Caco-2 (cell line): ENCODE data around the gene CENPU. TPM values are rescaled to one million over a fixed set of nuclear protein-coding genes. Genes with fewer than 3 reads are reported as not detected.

Experiments used
- BruUV-seq: library from RNA; stranded (reverse); fragments of 400-500 nt; replicated peaks from 2 replicates; lab custom pipeline; 2021; lab: Mats Ljungman, UMichigan
- CTCF ChIA-PET: fragments of 300-600 bp; sonication (Branson Sonifier 250); formaldehyde crosslinking; loops from one replicate; lab custom pipeline; 2022; ENCODE audit warnings: antibody characterized with exemption; lab: Charles Lee
- POLR2A ChIA-PET: fragments of 300-600 bp; sonication (Branson Sonifier 250); formaldehyde crosslinking; loops from one replicate; lab custom pipeline; 2022; ENCODE audit warnings: antibody characterized with exemption; lab: Charles Lee
- DNase-seq, 2 experiments: peaks; one replicate each; pipeline versions ENCODE4 v3.0.0 to v3.0.0-alpha.2; 2020 to 2022
- H3K27me3 ChIP-seq: replicated peaks from 2 replicates; pipeline ENCODE4 v1.6.0; 2011; ENCODE audit warnings: low read length; ENCODE audit not compliant: control insufficient read depth, insufficient read depth
- H3K36me3 ChIP-seq: 2 replicates; pipeline ENCODE4 v1.5.1; 2011; ENCODE audit warnings: low read length; ENCODE audit not compliant: control insufficient read depth, insufficient read depth
- H3K4me1 ChIP-seq: fragments of 250-450 bp; sonication (Bioruptor Pico); 2 replicates; pipeline ENCODE4 v1.5.1; 2020; ENCODE audit warnings: mild to moderate bottlenecking
- H3K4me3 ChIP-seq: 2 replicates; pipeline ENCODE4 v1.5.1; 2011; ENCODE audit warnings: low read depth, mild to moderate bottlenecking, control low read depth, low read length
- H3K9me3 ChIP-seq: fragments of 250-450 bp; sonication (Bioruptor Pico); 2 replicates; pipeline ENCODE4 v1.5.1; 2020; ENCODE audit warnings: mild to moderate bottlenecking, moderate library complexity
- H3K27ac Mint-ChIP-seq: one replicate; pipeline ENCODE4 v1.8.0; 2022; ENCODE audit warnings: mixed read lengths; ENCODE audit not compliant: unreplicated experiment
- H3K27me3 Mint-ChIP-seq: one replicate; pipeline ENCODE4 v1.8.0; 2022; ENCODE audit warnings: mixed read lengths; ENCODE audit not compliant: insufficient read depth, unreplicated experiment
- H3K36me3 Mint-ChIP-seq: one replicate; pipeline ENCODE4 v1.8.0; 2022; ENCODE audit warnings: mild to moderate bottlenecking, mixed read lengths; ENCODE audit not compliant: insufficient read depth, unreplicated experiment
- H3K4me1 Mint-ChIP-seq: one replicate; pipeline ENCODE4 v1.8.0; 2022; ENCODE audit warnings: low read depth, mixed read lengths; ENCODE audit not compliant: unreplicated experiment
- H3K4me3 Mint-ChIP-seq: one replicate; pipeline ENCODE4 v1.8.0; 2022; ENCODE audit warnings: mild to moderate bottlenecking, moderate library complexity, mixed read lengths; ENCODE audit not compliant: unreplicated experiment
- H3K9me3 Mint-ChIP-seq: one replicate; pipeline ENCODE4 v1.8.0; 2022; ENCODE audit warnings: mixed read lengths; ENCODE audit not compliant: unreplicated experiment
- intact Hi-C: fragments of 100-400 bp; cut with micrococcal nuclease; formaldehyde crosslinking; loops from one replicate; pipeline ENCODE4 v1.10.0; 2022; ENCODE audit not compliant: unreplicated experiment
- total RNA-seq: library from RNA; stranded (reverse); gene quantifications from 2 replicates; pipeline ENCODE4 v1.2.3, GENCODE V29; 2022
- TF ChIP-seq, protein P1 (sequence below), 2 experiments: fragments of 200-600 bp in 1 of 2; IDR thresholded peaks; 1 replicate in 1 of 2; 2 replicates in 1 of 2; pipeline versions ENCODE4 v1.5.1 to v1.8.0; 2011 to 2022; ENCODE audit warnings: antibody characterized with exemption in 1 of 2, control low read depth in 1 of 2, inconsistent platforms in 1 of 2, low read depth in 1 of 2, low read length in 1 of 2, mild to moderate bottlenecking in 1 of 2, moderate library complexity in 1 of 2; ENCODE audit not compliant: insufficient read depth in 1 of 2, severe bottlenecking in 1 of 2, unreplicated experiment in 1 of 2

CENPU gene
- total RNA-seq, 1 experiment from 2014 or later: 52.0 TPM

- no peaks in the 10 kb centered on the region for H3K4me1 ChIP-seq
- no TSS peak for BruUV-seq
- H3K27me3 ChIP-seq: no peaks in the 10 kb centered on the region
- Mint-ChIP-seq H3K36me3 (peaks cover 63% of the 10 kb centered on the region), H3K27me3 (no peaks in the 10 kb centered on the region), H3K9me3 (no peaks in the 10 kb centered on the region), H3K4me3 (no peak overlapping the region), H3K27ac (no peak overlapping the region), H3K4me1 (no peaks in the 10 kb centered on the region)
- ChIA-PET CTCF (no interaction called here), POLR2A (no interaction called here)
- H3K4me3 ChIP-seq: no peak overlapping the region
- TF ChIP-seq, protein P1, sequence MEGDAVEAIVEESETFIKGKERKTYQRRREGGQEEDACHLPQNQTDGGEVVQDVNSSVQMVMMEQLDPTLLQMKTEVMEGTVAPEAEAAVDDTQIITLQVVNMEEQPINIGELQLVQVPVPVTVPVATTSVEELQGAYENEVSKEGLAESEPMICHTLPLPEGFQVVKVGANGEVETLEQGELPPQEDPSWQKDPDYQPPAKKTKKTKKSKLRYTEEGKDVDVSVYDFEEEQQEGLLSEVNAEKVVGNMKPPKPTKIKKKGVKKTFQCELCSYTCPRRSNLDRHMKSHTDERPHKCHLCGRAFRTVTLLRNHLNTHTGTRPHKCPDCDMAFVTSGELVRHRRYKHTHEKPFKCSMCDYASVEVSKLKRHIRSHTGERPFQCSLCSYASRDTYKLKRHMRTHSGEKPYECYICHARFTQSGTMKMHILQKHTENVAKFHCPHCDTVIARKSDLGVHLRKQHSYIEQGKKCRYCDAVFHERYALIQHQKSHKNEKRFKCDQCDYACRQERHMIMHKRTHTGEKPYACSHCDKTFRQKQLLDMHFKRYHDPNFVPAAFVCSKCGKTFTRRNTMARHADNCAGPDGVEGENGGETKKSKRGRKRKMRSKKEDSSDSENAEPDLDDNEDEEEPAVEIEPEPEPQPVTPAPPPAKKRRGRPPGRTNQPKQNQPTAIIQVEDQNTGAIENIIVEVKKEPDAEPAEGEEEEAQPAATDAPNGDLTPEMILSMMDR (IDR thresholded peaks at IDR 0.05; ENCODE audit: insufficient read depth in 1 of 2, low read depth in 1 of 2, low read length in 1 of 2, severe bottlenecking in 1 of 2, unreplicated experiment in 1 of 2): no peak
- H3K36me3 ChIP-seq: no peaks in the 10 kb centered on the region; the same call in 1 of the 2 replicates
- intact Hi-C loops: no loop called here
- DNase-seq: no peak
- no peaks in the 10 kb centered on the region for H3K9me3 ChIP-seq
Observed at GRCh38 chr4:184705692-184706091, 28.2 kb downstream of the CENPU start.

DNA sequence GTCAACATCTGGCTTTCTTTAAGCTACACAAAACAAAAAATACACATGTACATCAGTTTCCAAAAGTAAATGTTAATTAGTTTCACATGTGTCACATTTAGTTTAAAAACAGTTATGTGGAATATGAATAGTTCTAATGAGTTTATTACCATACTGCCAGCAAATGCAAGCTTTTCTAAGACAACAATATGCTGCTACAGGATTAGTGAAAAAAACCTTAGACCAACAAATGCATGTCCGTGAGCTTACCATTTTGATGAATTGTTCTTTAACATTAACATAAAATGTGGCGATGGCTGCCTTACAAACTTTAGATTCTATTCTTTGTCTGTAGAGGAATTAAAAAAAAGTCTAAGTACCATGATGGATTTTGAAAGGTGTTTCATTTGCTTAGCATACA, 31.8 kb downstream of the CENPU start:
- H3K27me3 Mint-ChIP-seq: no peaks in the 10 kb centered on the region
- DNase-seq: no peak
- no peak overlapping the region for H3K27ac Mint-ChIP-seq
- no peaks in the 10 kb centered on the region for H3K9me3 Mint-ChIP-seq
- Histone ChIP-seq H3K36me3 (no peaks in the 10 kb centered on the region; the same call in 1 of the 2 replicates), H3K4me3 (no peak overlapping the region), H3K4me1 (no peaks in the 10 kb centered on the region), H3K9me3 (no peaks in the 10 kb centered on the region), H3K27me3 (no peaks in the 10 kb centered on the region)
- H3K36me3 Mint-ChIP-seq: peaks cover 50% of the 10 kb centered on the region
- TF ChIP-seq, protein P1 (IDR thresholded peaks at IDR 0.05; ENCODE audit: insufficient read depth in 1 of 2, low read depth in 1 of 2, low read length in 1 of 2, severe bottlenecking in 1 of 2, unreplicated experiment in 1 of 2): no peak
- POLR2A ChIA-PET: no interaction called here
- intact Hi-C loops: no loop called here
- no peak overlapping the region for H3K4me3 Mint-ChIP-seq
- CTCF ChIA-PET: interaction anchor here (0.6 kb wide), 1 partner anchor 53 kb away, joined by 5 read pairs; the partner anchor contains the start of genes CASP3 and PRIMPOL
- H3K4me1 Mint-ChIP-seq: no peaks in the 10 kb centered on the region
- BruUV-seq: no TSS peak

DNA sequence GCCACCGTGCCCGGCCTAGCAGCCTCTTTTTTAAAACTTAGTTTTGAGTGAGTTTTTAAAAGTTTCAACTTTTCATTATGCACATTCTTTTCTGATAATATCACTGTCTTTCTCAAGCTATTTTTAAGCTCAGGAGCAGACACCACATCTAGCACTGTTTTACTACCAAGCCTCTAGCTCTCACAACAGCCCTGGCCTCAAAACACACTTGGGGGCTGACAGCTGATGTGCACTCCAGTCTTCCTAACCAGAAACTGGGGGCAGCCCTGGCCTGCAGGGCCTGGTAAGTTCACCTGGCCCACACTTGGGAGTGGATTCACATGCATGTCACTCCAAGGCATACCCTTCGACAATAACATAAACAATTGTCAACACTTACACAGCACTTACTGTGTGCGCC, 34.0 kb downstream of the CENPU start:
- Histone ChIP-seq H3K9me3 (no peaks in the 10 kb centered on the region), H3K27me3 (no peaks in the 10 kb centered on the region), H3K4me3 (no peak overlapping the region), H3K4me1 (no peaks in the 10 kb centered on the region), H3K36me3 (no peaks in the 10 kb centered on the region)
- peaks cover 51% of the 10 kb centered on the region for H3K36me3 Mint-ChIP-seq
- H3K27ac Mint-ChIP-seq: no peak overlapping the region
- no peaks in the 10 kb centered on the region for H3K4me1 Mint-ChIP-seq
- BruUV-seq: no TSS peak
- H3K9me3 Mint-ChIP-seq: no peaks in the 10 kb centered on the region
- intact Hi-C loops: no loop called here
- H3K27me3 Mint-ChIP-seq: no peaks in the 10 kb centered on the region
- ChIA-PET POLR2A (no interaction called here), CTCF (no interaction called here)
- DNase-seq: no peak
- H3K4me3 Mint-ChIP-seq: no peak overlapping the region
- TF ChIP-seq, protein P1 (IDR thresholded peaks at IDR 0.05; ENCODE audit: insufficient read depth in 1 of 2, low read depth in 1 of 2, low read length in 1 of 2, severe bottlenecking in 1 of 2, unreplicated experiment in 1 of 2): no peak
